Neural cell (in vitro differentiated cells): Measurements from ENCODE around the gene CFAP300. TPM values are rescaled to one million over a fixed set of nuclear protein-coding genes. Genes with fewer than 3 reads are reported as not detected.

Experiments
- H2AFZ ChIP-seq: fragments of 200-600, 300-800 bp; sonication (generic), shearing (Covaris generic); 2 replicates; pipeline ENCODE4 v1.6.0; 2014; ENCODE audit warnings: low read depth, mild to moderate bottlenecking, antibody characterized with exemption, low read length, moderate library complexity
- H3F3A ChIP-seq: fragments of 200-600 bp; shearing (Covaris generic); 2 replicates; pipeline ENCODE4 v1.6.1; 2016; ENCODE audit warnings: mild to moderate bottlenecking, moderate library complexity, mixed read lengths, antibody characterized with exemption, low read length; ENCODE audit not compliant: insufficient read depth, poor library complexity, severe bottlenecking
- H3K27ac ChIP-seq: fragments of 200-600, 300-800 bp; sonication (generic), shearing (Covaris generic); 2 replicates; pipeline ENCODE4 v1.5.1; 2014; ENCODE audit warnings: mild to moderate bottlenecking, low read length, moderate library complexity
- H3K27me3 ChIP-seq: fragments of 300-800, 200-600 bp; sonication (generic), shearing (Covaris generic); 2 replicates; pipeline ENCODE4 v1.6.0; 2014; ENCODE audit warnings: mild to moderate bottlenecking, low read depth, low read length, moderate library complexity; ENCODE audit not compliant: insufficient read depth
- H3K36me3 ChIP-seq: fragments of 300-800, 200-600 bp; sonication (generic), shearing (Covaris generic); 2 replicates; pipeline ENCODE4 v1.5.1; 2014; ENCODE audit warnings: mild to moderate bottlenecking, antibody characterized with exemption, low read length, moderate library complexity; ENCODE audit not compliant: insufficient read depth
- H3K4me2 ChIP-seq: fragments of 300-800, 200-600 bp; sonication (generic), shearing (Covaris generic); 2 replicates; pipeline ENCODE4 v1.6.0; 2014; ENCODE audit warnings: mild to moderate bottlenecking, low read length
- H3K4me3 ChIP-seq: fragments of 300-800, 200-600 bp; sonication (generic), shearing (Covaris generic); 2 replicates; pipeline ENCODE4 v1.5.1; 2014; ENCODE audit warnings: mild to moderate bottlenecking, low read length, moderate library complexity
- H3K79me2 ChIP-seq: fragments of 200-600 bp; shearing (Covaris generic); replicated peaks from 2 replicates; pipeline ENCODE4 v1.6.0; 2014; ENCODE audit warnings: mild to moderate bottlenecking, low read length, moderate library complexity; ENCODE audit not compliant: insufficient read depth
- H3K9ac ChIP-seq: fragments of 300-800, 200-600 bp; sonication (generic), shearing (Covaris generic); 2 replicates; pipeline ENCODE4 v1.6.1; 2016; ENCODE audit warnings: mild to moderate bottlenecking, low read length, mixed read lengths
- H3K9me2 ChIP-seq: fragments of 200-600 bp; shearing (Covaris generic); 2 replicates; pipeline ENCODE4 v1.6.1; 2016; ENCODE audit warnings: mild to moderate bottlenecking, low read length, mixed read lengths; ENCODE audit not compliant: insufficient read depth
- H3K9me3 ChIP-seq: fragments of 200-600, 300-800 bp; sonication (generic), shearing (Covaris generic); 2 replicates; pipeline ENCODE4 v1.6.1; 2016; ENCODE audit warnings: mild to moderate bottlenecking, mixed run types, low read length, moderate library complexity, mixed read lengths
- H4K20me1 ChIP-seq: fragments of 200-600 bp; shearing (Covaris generic); 2 replicates; pipeline ENCODE4 v1.6.1; 2016; ENCODE audit warnings: mild to moderate bottlenecking, mixed run types; ENCODE audit not compliant: insufficient read depth
- CTCF ChIP-seq: fragments of 450-650 bp; IDR thresholded peaks from 2 replicates; pipeline ENCODE4 v1.5.1; 2014; ENCODE audit warnings: antibody characterized with exemption, mild to moderate bottlenecking, moderate library complexity; ENCODE audit not compliant: poor library complexity, severe bottlenecking
- EP300 ChIP-seq: fragments of 450-650 bp; conservative IDR thresholded peaks from 2 replicates; pipeline ENCODE4 v1.6.1; 2014; ENCODE audit warnings: antibody characterized with exemption, mild to moderate bottlenecking, moderate library complexity; ENCODE audit not compliant: poor library complexity, severe bottlenecking
- EZH2 ChIP-seq: fragments of 200-600, 300-800 bp; shearing (Covaris generic), sonication (generic); IDR thresholded peaks from 2 replicates; pipeline ENCODE4 v1.6.1; 2014; ENCODE audit warnings: antibody characterized with exemption, low read length, borderline replicate concordance, mild to moderate bottlenecking; ENCODE audit not compliant: insufficient read depth, poor library complexity, severe bottlenecking
- MXI1 ChIP-seq: fragments of 450-650 bp; conservative IDR thresholded peaks from 2 replicates; pipeline ENCODE4 v1.6.1; 2014; ENCODE audit warnings: antibody characterized with exemption, mild to moderate bottlenecking; ENCODE audit not compliant: poor library complexity, severe bottlenecking
- POLR2AphosphoS5 ChIP-seq: IDR thresholded peaks from 2 replicates; pipeline ENCODE4 v1.6.1; 2012
- RAD21 ChIP-seq: fragments of 450-650 bp; conservative IDR thresholded peaks from 2 replicates; pipeline ENCODE4 v1.6.1; 2014; ENCODE audit warnings: antibody characterized with exemption, mild to moderate bottlenecking, moderate library complexity
- SMC3 ChIP-seq: fragments of 450-650 bp; conservative IDR thresholded peaks from 2 replicates; pipeline ENCODE4 v1.6.1; 2014; ENCODE audit warnings: antibody characterized with exemption, mild to moderate bottlenecking, moderate library complexity; ENCODE audit not compliant: poor library complexity
- TAF1 ChIP-seq: IDR thresholded peaks from 2 replicates; pipeline ENCODE4 v1.6.1; 2012; ENCODE audit warnings: low read depth
- polyA plus RNA-seq: library from polyadenylated mRNA; depleted of rRNA; stranded (reverse); fragments of >200 nt; gene quantifications from 2 replicates; pipeline ENCODE4 v1.2.3, GENCODE V29; 2014
- TF ChIP-seq, protein P1 (sequence below): IDR thresholded peaks from 2 replicates; pipeline ENCODE4 v1.6.1; 2012; ENCODE audit warnings: borderline replicate concordance

The CFAP300 gene
- polyA plus RNA-seq, 1 donor from 2014 or later: not detected

GRCh38 chr11:102010776-102011494 is 36.3 kb upstream of the CFAP300 start:
- Histone ChIP-seq H3K4me2 (no peak overlapping the region), H3K9ac (no peak overlapping the region), H3F3A (no peaks in the 10 kb centered on the region)

GRCh38 chr11:102012946-102013345 is 34.3 kb upstream of the CFAP300 start:
- no peak overlapping the region for H3K9ac ChIP-seq
- no peaks in the 10 kb centered on the region for H3K79me2 ChIP-seq
- no peak for TF ChIP-seq RAD21
- TF ChIP-seq EZH2: no peak
- TF ChIP-seq MXI1: no peak
- TF ChIP-seq POLR2AphosphoS5: no peak
- TF ChIP-seq TAF1: no peak
- no peak for TF ChIP-seq SMC3
- no peak for TF ChIP-seq CTCF
- TF ChIP-seq, protein P1, sequence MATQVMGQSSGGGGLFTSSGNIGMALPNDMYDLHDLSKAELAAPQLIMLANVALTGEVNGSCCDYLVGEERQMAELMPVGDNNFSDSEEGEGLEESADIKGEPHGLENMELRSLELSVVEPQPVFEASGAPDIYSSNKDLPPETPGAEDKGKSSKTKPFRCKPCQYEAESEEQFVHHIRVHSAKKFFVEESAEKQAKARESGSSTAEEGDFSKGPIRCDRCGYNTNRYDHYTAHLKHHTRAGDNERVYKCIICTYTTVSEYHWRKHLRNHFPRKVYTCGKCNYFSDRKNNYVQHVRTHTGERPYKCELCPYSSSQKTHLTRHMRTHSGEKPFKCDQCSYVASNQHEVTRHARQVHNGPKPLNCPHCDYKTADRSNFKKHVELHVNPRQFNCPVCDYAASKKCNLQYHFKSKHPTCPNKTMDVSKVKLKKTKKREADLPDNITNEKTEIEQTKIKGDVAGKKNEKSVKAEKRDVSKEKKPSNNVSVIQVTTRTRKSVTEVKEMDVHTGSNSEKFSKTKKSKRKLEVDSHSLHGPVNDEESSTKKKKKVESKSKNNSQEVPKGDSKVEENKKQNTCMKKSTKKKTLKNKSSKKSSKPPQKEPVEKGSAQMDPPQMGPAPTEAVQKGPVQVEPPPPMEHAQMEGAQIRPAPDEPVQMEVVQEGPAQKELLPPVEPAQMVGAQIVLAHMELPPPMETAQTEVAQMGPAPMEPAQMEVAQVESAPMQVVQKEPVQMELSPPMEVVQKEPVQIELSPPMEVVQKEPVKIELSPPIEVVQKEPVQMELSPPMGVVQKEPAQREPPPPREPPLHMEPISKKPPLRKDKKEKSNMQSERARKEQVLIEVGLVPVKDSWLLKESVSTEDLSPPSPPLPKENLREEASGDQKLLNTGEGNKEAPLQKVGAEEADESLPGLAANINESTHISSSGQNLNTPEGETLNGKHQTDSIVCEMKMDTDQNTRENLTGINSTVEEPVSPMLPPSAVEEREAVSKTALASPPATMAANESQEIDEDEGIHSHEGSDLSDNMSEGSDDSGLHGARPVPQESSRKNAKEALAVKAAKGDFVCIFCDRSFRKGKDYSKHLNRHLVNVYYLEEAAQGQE: no peak

More at GRCh38 chr11:102010776-102011494, 36.3 kb upstream of the CFAP300 start:
- Histone ChIP-seq H3K27me3 (no peaks in the 10 kb centered on the region), H3K27ac (no peak overlapping the region), H4K20me1 (no peaks in the 10 kb centered on the region), H3K36me3 (no peaks in the 10 kb centered on the region), H2AFZ (no peak overlapping the region), H3K4me3 (no peak overlapping the region), H3K9me2 (no peaks in the 10 kb centered on the region), H3K79me2 (no peaks in the 10 kb centered on the region), H3K9me3 (no peaks in the 10 kb centered on the region)
- no peak for TF ChIP-seq RAD21
- no peak for TF ChIP-seq SMC3
- no peak for TF ChIP-seq CTCF
- TF ChIP-seq EZH2: no peak
- TF ChIP-seq, protein P1: no peak
- no peak for TF ChIP-seq EP300
- no peak for TF ChIP-seq POLR2AphosphoS5
- no peak for TF ChIP-seq TAF1
- TF ChIP-seq MXI1: no peak

More at GRCh38 chr11:102012946-102013345, 34.3 kb upstream of the CFAP300 start:
- no peak overlapping the region for H2AFZ ChIP-seq
- H3K4me3 ChIP-seq: no peak overlapping the region
- H3F3A ChIP-seq: no peaks in the 10 kb centered on the region
- no peaks in the 10 kb centered on the region for H3K9me2 ChIP-seq
- no peak overlapping the region for H3K27ac ChIP-seq
- no peaks in the 10 kb centered on the region for H3K36me3 ChIP-seq
- H4K20me1 ChIP-seq: no peaks in the 10 kb centered on the region
- no peaks in the 10 kb centered on the region for H3K27me3 ChIP-seq
- no peaks in the 10 kb centered on the region for H3K9me3 ChIP-seq
- no peak overlapping the region for H3K4me2 ChIP-seq
